Activated T-helper 1 cell treated with anti-CD3 and anti-CD28 coated beads, Interleukin-2, amount 50 U/mL, for 16 hours (primary cell): ENCODE data around the gene TENT4B.

Source experiments
- DNase-seq, 2 donors: peaks; one replicate each; pipeline ENCODE4 v3.0.0-alpha.2; 2020; ENCODE audit warnings: low read depth in 1 of 2, low spot score in 1 of 2

The TENT4B gene

DNA sequence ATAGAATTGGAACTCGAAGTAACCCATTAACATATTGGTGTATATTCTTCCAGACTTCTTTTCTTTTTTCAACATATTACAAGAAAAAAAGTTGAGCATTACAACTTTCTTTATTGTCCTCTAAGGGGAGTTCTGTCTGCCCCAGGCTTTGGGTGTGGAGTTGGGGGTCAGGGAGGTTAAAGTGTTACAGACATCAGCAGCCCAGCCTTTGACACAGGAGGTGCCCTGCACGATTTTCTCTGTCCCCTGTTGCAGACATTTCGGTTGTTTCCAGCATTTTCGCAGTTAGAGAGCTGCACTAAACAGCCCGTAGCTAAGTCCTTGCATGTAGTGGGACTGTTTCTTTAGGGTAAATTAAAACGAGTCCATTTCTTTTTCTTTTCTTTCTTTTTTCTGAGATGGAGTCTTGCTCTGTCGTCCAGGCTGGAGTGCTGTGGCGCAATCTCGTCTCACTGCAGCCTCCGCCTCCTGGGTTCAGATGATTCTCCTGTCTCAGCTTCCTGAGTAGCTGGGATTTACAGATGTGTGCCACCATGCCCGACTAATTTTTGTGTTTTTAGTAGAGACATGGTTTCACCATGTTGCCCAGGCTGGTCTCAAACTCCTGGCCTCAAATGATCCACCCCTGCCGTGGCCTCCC lies 99.9 kb downstream of the TENT4B start:
- no peak for DNase-seq

- no peak for DNase-seq
Observed at GRCh38 chr16:50253514-50253910, 100.4 kb downstream of the TENT4B start.

- DNase-seq, result no peak
Observed at GRCh38 chr16:50254072-50254471, 101.0 kb downstream of the TENT4B start.

DNA sequence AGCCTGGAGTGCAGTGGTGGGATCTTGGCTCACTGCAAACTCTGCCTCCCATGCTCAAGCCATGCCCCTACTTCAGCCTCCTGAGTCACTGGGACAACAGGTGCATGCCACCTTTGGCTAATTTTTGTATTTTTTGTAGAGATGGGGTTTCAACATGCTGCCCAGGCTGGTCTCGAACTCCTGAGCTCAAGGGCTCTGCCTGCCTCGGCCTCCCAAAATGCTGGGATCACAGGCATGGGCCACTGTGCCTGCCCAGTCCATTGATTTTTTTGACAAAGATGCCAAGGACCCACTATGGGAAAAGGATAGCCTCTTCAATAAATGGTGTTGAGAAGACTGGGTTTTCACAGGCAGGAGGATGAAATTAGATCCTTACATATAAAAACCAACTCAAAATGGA lies 102.4 kb downstream of the TENT4B start:
- DNase-seq, result no peak

DNA sequence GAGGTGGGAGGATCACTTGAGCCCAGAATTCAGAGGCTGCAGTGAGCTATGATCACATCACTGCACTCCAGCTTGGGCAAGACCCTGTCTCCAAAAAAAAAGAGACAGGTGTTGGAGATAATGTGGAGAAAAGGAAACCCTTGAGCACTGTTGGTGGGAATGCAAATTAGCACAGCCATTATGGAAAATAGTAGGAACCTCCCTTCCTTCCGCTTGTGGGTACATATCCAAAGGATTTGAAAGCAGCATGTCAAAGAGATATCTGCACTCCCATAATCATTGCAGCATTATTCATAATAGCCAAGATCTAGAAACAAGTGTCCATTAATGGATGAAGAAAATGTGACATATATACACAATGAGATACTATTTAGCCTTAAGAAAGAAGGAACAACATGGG lies 103.5 kb downstream of the TENT4B start:
- no peak for DNase-seq

- DNase-seq, result no peak
Observed at GRCh38 chr16:50257876-50258275, 104.8 kb downstream of the TENT4B start.

- DNase-seq, result no peak
Observed at GRCh38 chr16:50259334-50260205, 106.5 kb downstream of the TENT4B start.

- DNase-seq, result no peak
Observed at GRCh38 chr16:50260206-50261159, 107.4 kb downstream of the TENT4B start.

DNA sequence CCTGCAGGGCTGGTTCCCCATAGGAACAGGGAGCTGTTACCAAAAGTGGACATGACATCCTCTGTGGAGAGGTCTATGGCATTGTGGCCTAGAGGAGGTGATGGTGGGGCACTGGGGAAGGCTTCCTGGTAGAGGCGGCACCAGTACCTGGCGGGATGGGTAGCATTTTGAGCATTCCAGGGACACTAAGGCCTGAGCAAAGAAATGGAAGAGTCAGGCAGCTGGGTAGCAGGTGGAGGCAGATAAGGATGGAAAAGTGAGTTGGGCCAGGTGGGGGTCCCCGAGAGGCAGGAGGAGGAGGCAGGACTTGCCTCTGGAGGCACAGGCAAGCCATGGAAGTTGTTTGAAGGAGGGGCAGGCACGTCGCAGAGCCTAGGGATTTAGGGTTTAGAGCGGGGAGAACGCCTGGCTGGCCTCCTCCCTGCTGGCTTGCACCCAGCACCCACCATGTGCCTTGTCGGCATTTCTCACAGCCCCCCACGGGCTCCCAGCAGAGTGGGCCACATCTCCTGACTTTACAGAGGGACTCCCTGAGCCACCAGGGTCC lies 108.1 kb downstream of the TENT4B start:
- no peak for DNase-seq

DNA sequence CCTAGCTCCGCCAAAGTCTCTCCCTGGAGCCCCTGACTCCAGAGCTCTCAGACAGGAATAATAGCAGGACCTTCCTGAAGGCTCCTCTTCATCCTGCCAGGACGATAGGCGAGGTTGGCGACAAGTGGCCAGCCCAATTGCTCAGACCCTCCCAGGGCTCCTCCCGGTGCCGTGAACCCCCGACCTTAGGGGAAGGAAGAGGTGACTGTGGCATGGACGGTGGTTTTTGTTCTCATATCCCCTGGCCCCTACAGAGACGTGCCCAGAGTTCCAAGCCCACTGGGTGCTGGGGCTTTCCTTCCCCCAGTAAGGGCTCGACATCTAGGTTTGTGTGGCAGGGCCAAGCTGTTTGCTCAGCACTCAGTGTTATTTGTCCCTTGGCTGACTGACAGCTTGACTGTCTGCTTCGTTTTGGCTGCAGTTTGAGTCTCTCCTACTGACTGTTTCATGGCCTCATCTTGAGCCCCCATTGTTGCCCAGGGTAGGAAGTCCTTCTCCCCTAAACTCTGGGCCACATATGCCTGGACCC lies 108.7 kb downstream of the TENT4B start:
- DNase-seq, result no peak

GRCh38 chr16:50263060-50263909 lies 110.2 kb downstream of the TENT4B start:
- DNase-seq, result no peak

DNA sequence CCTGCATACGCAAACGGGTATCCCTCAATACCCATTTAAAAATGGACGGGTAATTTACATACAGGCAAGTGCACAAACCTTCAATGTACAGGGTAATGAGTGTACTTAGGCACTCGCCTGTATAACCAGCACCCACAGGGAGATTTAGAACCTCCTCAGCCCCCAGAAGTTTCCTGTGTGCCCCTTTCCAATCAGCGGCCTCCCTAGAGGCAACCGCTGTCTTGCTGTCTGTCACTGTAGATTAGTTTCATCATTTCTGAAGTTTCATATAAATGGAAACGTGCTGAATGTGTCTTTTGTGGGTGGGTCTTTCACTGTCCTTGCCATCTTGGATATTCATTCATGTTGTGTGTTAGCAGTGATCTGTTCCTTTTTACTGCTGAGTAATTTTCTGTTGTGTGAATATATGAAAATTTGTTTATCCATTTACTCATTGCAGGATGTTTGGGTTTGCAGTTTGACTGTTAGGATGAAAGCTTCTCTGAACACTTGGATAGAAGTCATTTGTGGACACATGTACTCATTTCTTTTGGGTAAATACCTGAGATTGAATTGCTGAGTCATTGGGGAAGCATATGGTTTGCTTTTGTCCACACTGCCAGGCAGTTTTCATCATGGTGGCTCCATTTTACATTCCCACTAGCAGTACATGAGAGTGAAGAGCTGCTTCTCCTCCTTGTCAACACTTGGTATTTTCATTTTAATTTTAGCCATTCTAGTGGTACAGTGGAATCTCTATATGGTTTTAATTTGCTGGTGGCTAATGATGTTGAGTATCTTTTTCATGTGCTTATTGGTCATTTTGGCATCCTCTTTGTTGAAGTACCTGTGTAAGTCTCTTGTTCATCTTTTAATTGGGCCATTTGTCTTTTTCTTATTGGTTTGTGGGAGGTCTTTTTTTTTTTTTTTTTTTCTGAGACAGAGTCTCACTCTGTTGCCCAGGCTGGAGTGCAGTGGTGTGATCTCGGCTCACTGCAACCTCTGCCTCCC lies 111.1 kb downstream of the TENT4B start:
- no peak for DNase-seq

DNA sequence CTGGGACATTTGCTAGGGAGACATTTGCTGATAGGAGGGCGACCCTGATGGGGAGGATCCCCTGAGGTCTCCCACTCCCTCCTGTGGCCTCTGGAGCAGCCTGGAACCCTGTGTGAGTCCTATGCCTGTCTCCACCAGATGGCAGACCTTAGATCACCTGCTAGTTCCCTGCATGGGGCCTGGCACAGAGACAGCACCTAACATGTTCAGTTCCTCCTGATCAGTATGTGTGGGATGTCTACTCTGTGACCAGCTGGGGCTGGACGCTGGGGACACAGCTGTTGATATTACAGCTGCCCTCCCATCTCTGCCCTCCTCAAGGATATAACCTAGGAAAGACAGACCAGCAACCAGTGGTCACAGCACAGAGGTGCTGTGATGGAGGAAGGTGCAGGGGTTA lies 112.2 kb downstream of the TENT4B start:
- no peak for DNase-seq

DNA sequence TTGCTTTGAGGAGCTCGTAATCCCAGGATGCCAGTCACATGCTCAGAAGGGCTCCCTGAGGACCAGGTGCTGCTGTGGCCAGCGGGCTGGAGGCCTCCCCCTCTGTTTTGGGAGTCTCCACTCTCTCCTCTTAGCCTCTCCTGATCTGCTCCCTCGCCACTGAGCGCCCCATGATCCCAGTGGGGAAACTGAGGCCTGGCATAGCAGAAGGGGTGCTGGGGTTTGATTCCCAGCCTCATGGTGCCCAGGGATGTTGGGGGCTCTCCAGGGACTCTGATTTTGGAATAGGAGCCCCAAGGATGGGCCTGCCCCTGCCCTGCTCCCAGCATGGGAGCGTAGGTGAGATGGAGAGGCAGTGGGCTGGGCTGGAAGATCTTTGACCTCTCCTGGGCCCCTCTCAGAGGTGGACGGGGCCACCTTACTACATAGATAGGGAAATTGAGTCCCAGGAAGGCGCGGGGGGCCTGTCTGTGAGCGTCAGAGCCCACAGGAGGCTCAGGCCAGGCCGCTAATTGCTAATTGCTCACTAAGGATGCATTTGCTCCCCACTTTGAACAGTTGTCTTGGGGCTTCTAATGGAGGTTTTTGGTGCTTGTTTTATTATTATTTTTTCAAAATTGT lies 112.7 kb downstream of the TENT4B start:
- no peak for DNase-seq

DNA sequence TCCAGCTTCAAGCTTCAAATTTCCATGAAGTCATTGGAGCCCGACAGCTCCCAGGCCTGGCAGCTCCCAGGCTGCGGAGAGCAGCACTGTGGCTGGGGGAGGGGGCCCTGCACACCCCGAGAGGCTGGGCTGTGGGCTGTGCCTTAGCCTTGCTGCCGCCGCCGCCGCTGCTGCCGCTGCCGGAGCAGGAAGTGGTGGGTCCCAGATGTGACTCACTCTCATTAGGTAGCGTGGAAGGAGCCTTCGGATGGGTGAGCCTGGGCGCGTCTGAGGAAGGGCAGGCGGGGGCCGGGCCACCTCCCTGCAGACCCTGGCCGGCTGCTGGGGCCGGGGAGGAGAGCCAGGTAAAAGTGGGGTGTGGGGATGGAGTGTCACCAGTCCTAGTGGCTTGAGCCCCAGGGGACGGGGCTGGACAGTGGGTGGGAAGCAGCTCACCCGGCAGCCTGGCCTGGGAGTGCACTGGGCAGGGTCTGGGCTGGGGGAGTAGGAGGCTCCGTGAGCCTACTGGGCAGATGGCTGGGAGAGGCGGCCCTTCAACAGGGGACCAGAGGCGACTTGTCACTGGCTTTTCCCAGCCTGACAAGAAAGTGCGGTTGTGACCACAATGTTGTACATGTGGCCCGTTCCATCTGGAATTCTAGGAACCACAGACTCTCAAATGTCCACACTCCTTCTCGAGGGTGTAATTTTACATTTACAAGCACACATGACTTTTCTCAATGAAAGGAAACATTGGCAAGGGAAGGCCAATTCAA lies 113.4 kb downstream of the TENT4B start, which contains the start of gene ADCY7:
ADCY7 (plus strand) TSS at position 215 of the 755 bp plus-strand sequence. CDS start 21,629 bp downstream, outside the sequence.
- peak; percentile 74 for DNase-seq

GRCh38 chr16:50267151-50267631 lies 114.1 kb downstream of the TENT4B start:
- DNase-seq, result no peak

DNA sequence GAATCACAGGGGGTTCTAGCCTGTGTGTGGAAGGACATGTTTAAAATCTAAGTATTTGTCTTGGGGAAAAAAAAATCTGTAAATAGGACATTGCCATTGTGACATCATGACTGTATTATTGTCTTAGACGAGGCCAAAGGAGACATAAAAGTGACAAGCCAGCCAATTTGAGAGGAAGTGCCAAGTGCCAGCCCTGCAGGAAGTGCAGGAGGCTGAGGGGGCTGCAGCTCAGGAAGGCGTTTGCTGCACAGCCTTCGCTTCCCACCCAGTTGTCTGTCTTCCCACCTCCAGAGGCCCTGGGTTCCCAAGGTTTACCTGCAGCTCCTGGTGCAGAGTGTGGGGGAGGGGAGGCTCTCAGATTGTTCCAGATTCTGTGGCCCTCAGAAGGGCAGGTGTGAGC lies 114.5 kb downstream of the TENT4B start:
- DNase-seq, result no peak
